HCT116 (cell line): ENCODE measurements around the gene COX18.
A peak's percentile ranks its signal among the peaks of the same experiment; 100 is the strongest.

Source experiments
- ELF1 ChIP-seq: IDR thresholded peaks from 2 replicates; pipeline ENCODE4 v1.6.1; 2012; ENCODE audit warnings: low read depth, borderline replicate concordance
- EZH2phosphoT487 ChIP-seq: fragments of 200-600 bp; IDR thresholded peaks from 2 replicates; pipeline ENCODE4 v1.6.1; 2018; ENCODE audit warnings: antibody characterized with exemption, borderline replicate concordance
- POLR2AphosphoS5 ChIP-seq: IDR thresholded peaks from 2 replicates; pipeline ENCODE4 v1.6.1; 2011; ENCODE audit warnings: mild to moderate bottlenecking, low read depth, low read length, moderate library complexity
- RAD21 ChIP-seq: IDR thresholded peaks from 2 replicates; pipeline ENCODE4 v1.6.1; 2012; ENCODE audit warnings: low read depth, mild to moderate bottlenecking
- SRF ChIP-seq: IDR thresholded peaks from 2 replicates; pipeline ENCODE4 v1.6.1; 2012; ENCODE audit warnings: low read depth
- TCF7L2 ChIP-seq: IDR thresholded peaks from 2 replicates; pipeline ENCODE4 v1.7.0; 2011; ENCODE audit warnings: borderline replicate concordance, inconsistent platforms; ENCODE audit not compliant: insufficient read depth, insufficient read length; ENCODE audit errors: extremely low read depth
- TF ChIP-seq, protein P1 (sequence below), 3 experiments: fragments of 200-600 bp in 1 of 3; sonication (generic) in 1 of 3; IDR thresholded peaks in 2 of 3; conservative IDR thresholded peaks in 1 of 3; 2 replicates each; pipeline ENCODE4 v1.5.1; 2012 to 2017; ENCODE audit warnings: low read depth in 2 of 3, low read length in 2 of 3, antibody characterized with exemption in 1 of 3, borderline replicate concordance in 1 of 3, control low read depth in 1 of 3, mild to moderate bottlenecking in 1 of 3, mixed read lengths in 1 of 3, mixed run types in 1 of 3, moderate library complexity in 1 of 3; ENCODE audit not compliant: insufficient read depth in 1 of 3
- TF ChIP-seq, protein P2 (sequence below): IDR thresholded peaks from 2 replicates; pipeline ENCODE4 v1.6.1; 2011; ENCODE audit warnings: mild to moderate bottlenecking, low read length, moderate library complexity; ENCODE audit not compliant: insufficient replicate concordance; ENCODE audit errors: extremely low read depth

DNA sequence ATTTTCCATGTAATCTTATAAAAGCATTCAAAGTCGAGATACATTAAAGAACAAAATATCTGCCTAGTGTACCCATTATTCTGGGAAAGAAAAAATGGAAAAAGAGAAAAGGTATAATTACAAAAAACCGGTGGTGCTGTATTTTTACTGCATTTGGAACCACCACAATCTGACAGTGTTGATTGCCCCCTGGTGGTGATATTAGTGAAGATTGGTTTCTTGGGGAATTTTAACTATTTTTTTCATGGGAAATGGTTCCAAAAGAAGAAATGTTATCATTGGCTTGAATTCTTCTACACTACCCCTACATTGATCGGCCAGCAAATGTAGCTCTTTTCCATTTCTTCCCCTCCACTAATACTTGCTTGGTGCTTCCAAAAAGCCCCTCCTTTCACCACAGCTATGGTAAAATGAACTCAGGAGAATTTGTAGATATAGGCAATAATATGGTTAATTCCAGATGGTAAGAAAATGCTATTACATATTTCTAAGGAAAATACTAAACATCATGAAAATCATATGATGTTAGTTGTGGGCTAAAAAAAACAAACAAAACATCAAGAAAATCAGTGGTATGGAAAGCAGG is 50.0 kb downstream of the COX18 start:
- TF ChIP-seq, protein P1, sequence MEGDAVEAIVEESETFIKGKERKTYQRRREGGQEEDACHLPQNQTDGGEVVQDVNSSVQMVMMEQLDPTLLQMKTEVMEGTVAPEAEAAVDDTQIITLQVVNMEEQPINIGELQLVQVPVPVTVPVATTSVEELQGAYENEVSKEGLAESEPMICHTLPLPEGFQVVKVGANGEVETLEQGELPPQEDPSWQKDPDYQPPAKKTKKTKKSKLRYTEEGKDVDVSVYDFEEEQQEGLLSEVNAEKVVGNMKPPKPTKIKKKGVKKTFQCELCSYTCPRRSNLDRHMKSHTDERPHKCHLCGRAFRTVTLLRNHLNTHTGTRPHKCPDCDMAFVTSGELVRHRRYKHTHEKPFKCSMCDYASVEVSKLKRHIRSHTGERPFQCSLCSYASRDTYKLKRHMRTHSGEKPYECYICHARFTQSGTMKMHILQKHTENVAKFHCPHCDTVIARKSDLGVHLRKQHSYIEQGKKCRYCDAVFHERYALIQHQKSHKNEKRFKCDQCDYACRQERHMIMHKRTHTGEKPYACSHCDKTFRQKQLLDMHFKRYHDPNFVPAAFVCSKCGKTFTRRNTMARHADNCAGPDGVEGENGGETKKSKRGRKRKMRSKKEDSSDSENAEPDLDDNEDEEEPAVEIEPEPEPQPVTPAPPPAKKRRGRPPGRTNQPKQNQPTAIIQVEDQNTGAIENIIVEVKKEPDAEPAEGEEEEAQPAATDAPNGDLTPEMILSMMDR (IDR thresholded peaks at IDR 0.05 in 2 of 3, conservative IDR thresholded peaks at IDR 0.05 in 1 of 3; ENCODE audit: borderline replicate concordance in 1 of 3, insufficient read depth in 1 of 3, low read depth in 2 of 3, low read length in 2 of 3), result peak; percentile 51 to 77 (median 54); a peak in 5 of 6 replicates
- no peak for TF ChIP-seq SRF
- TF ChIP-seq EZH2phosphoT487, result no peak
- TF ChIP-seq, protein P2, sequence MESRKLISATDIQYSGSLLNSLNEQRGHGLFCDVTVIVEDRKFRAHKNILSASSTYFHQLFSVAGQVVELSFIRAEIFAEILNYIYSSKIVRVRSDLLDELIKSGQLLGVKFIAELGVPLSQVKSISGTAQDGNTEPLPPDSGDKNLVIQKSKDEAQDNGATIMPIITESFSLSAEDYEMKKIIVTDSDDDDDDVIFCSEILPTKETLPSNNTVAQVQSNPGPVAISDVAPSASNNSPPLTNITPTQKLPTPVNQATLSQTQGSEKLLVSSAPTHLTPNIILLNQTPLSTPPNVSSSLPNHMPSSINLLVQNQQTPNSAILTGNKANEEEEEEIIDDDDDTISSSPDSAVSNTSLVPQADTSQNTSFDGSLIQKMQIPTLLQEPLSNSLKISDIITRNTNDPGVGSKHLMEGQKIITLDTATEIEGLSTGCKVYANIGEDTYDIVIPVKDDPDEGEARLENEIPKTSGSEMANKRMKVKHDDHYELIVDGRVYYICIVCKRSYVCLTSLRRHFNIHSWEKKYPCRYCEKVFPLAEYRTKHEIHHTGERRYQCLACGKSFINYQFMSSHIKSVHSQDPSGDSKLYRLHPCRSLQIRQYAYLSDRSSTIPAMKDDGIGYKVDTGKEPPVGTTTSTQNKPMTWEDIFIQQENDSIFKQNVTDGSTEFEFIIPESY, result no peak
- TF ChIP-seq POLR2AphosphoS5, result no peak
- no peak for TF ChIP-seq TCF7L2
- peak; percentile 71 for TF ChIP-seq RAD21
- no peak for TF ChIP-seq ELF1
